GM10248 (cell line): ENCODE results near the gene EFCAB10.

Experiments
- CTCF ChIA-PET: fragments of 300-600 bp; sonication (Branson Sonifier 250); formaldehyde crosslinking; extraction: SDS; loops from one replicate; lab custom pipeline; 2021; ENCODE audit warnings: antibody characterized with exemption; lab: Yijun Ruan, JAX
- POLR2A ChIA-PET: fragments of 350-650 bp; sonication (Branson Sonifier 250); formaldehyde crosslinking; extraction: SDS; loops from one replicate; lab custom pipeline; 2020; ENCODE audit warnings: antibody characterized with exemption; lab: Yijun Ruan, JAX
- DNase-seq: peaks from one replicate; pipeline ENCODE4 v3.0.0; 2012; ENCODE audit errors: extremely low spot score
- TF ChIP-seq, protein P1 (sequence below): IDR thresholded peaks from 2 replicates; pipeline ENCODE4 v1.5.1; 2012; ENCODE audit warnings: mild to moderate bottlenecking, low read depth; ENCODE audit errors: extremely low read depth, missing control alignments, control extremely low read depth

EFCAB10 gene

DNA sequence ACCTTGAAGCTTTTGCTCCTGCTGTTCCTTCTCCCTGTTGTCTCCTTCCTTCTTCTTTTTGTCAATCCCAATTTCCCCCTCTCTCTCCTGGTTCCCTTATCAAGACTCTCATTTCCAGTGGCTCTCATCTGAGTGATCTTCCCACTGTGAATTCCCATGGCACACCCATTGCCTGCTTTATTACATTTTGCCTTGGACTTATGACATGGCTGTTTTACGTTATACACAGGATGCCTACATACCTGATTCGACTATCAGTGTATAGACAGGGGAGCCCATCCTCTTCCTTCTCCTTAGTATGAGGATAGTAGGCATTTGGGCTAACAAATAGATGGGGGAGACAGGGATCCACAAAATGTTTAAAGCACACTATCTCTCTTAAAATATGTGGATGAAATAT lies 39.9 kb upstream of the EFCAB10 start:
- no peak for DNase-seq
- TF ChIP-seq, protein P1, sequence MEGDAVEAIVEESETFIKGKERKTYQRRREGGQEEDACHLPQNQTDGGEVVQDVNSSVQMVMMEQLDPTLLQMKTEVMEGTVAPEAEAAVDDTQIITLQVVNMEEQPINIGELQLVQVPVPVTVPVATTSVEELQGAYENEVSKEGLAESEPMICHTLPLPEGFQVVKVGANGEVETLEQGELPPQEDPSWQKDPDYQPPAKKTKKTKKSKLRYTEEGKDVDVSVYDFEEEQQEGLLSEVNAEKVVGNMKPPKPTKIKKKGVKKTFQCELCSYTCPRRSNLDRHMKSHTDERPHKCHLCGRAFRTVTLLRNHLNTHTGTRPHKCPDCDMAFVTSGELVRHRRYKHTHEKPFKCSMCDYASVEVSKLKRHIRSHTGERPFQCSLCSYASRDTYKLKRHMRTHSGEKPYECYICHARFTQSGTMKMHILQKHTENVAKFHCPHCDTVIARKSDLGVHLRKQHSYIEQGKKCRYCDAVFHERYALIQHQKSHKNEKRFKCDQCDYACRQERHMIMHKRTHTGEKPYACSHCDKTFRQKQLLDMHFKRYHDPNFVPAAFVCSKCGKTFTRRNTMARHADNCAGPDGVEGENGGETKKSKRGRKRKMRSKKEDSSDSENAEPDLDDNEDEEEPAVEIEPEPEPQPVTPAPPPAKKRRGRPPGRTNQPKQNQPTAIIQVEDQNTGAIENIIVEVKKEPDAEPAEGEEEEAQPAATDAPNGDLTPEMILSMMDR: no peak
- POLR2A ChIA-PET: no interaction called here
- CTCF ChIA-PET: interaction anchor here (1.1 kb wide), 1 partner anchor 18 kb away, joined by 3 read pairs; no protein-coding TSS in a partner anchor

DNA sequence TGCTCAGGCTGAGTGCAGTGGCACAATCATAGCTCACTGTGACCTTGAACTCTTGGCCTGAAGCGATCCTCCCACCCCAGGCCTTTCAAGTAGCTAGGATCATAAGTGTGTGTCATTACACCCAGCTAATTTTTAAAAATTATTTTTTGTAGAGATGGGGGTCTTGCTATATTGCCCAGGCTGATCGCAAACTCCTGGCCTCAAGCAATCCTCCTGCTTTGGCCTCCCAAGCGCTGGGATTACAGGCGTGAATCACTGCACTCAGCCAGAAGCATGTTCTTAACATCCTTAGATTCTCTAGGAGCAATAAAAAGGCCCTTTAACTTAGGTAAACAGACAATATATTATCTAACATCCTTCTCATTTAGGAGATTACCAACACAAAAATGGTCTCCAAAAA lies 38.3 kb upstream of the EFCAB10 start:
- DNase-seq: no peak
- POLR2A ChIA-PET: no interaction called here
- CTCF ChIA-PET: interaction anchor here (0.7 kb wide), 1 partner anchor 32 kb away, joined by 3 read pairs; no protein-coding TSS in a partner anchor
- TF ChIP-seq, protein P1: no peak

DNA sequence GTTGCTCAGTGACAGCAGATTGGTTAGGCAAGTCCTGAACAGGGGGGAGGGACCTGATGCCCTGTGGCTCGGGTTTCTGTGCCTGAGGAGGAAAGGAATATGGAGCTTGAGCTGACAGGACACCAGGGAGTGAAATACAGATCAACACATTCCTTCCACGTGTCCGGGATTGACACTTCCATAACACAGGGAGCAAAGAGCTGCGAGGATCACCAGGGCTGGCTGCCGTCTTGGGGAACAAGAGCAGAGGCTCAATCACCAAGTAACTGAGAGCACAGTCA lies 36.7 kb upstream of the EFCAB10 start:
- ChIA-PET POLR2A (no interaction called here), CTCF (no interaction called here)
- no peak for DNase-seq
- TF ChIP-seq, protein P1: no peak

DNA sequence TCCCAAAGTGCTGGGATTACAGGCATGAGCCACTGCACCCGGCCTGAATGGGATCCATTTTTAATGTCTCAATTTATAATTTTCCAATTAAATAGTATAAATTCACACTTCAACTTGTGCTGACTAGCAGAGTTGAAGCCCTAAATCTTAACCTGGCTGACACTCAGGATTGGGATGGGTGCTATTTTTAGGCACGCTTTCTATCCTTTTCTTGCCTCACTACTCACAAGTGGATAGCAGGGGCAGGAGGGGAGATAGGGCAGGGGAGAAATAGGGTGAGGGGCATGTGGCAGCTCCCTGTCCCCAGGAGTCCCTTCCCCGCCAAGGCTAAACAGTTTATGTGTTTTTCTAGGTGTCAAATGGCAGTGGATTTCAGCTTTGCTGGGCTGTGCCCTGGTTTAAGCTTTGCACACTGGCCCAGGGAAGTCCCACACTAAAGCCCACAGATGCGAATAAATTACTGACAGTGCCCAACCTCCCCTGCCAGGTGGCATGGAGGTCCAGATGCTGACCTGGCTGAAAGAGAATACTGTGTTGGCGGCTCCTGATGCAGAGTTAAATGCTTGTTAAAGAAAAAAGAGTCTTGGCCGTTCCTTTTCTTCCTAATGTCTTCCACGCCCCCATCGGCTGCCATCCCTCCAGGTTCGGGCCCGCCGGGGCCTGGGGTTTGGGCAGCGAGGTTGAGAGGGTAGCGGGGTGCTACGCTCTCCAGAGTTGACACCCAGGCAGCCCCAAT lies 36.2 kb upstream of the EFCAB10 start:
- CTCF ChIA-PET: no interaction called here
- TF ChIP-seq, protein P1: no peak
- DNase-seq: no peak
- POLR2A ChIA-PET: no interaction called here

DNA sequence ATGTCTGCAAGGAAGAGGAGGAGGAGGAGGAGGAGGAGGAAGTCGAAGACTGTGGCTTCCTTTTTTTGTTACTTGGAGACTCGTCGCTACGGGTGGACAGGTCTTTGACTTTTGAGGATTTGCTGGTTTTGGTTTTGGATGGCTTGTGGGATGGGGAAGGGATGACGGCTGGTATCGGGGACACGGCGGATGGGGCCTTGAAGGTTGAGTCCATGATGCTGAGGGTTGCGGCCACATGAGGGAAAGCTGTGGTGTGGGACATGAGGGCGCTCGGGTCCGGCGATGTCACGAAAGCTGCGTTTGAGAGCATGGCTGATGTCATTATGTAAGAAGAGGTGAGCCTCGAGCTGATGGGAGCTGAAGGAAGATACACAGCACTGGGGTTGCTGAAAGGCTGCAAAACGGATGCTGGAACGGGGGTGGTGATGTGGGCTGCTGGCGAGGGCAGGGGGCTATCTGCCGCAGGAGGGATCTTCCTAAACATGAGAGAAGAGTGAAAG lies 33.1 kb upstream of the EFCAB10 start:
- no peak for DNase-seq
- TF ChIP-seq, protein P1: no peak
- ChIA-PET POLR2A (no interaction called here), CTCF (no interaction called here)

DNA sequence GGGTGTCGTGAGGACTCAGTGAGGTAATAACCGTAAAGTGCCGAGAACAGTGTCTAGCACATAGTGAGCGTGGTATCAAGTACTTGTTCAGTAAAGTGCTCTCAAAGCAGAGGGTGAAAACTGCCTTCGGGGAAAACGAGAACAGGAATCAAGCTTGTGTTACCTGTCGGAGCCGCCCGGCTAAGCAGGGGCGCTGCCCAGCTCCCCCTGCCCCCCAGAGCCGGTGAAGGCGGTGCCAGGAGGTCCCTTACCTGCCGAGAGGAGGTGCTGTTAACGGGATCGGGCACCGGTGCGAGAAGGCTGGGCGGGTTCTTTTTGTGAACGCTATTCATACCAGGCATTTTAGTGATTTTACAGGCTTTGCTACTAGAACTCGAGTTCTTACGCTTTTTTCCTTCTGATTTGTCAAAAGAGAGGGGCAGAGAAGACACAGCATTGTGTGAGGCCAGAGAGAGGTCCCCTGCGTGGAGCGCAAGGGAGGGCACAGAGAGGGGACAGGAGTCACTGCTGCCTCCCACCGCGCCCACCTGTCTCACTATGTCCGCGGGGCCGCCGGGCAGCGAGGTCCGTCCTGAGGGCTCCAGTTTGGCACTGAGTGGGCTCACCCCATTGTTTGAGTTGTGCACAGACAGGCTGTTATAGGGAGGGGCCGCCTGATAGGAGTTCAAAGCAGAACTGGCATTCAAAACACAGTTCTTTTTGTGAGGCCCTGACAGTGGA lies 32.5 kb upstream of the EFCAB10 start:
- POLR2A ChIA-PET: interaction anchor here (0.6 kb wide), 1 partner anchor 141 kb away, joined by 5 read pairs; no protein-coding TSS in a partner anchor
- TF ChIP-seq, protein P1: no peak
- CTCF ChIA-PET: no interaction called here
- DNase-seq: no peak
